OCI-LY1 (cell line): ENCODE data around the gene MALT1.

Experiments
- H2AFZ ChIP-seq: fragments of 200-600 bp; sonication (generic), shearing (Covaris generic); 2 replicates; pipeline ENCODE4 v1.6.0; 2014; ENCODE audit warnings: antibody characterized with exemption, mild to moderate bottlenecking, low read length
- H3F3A ChIP-seq: fragments of 200-600 bp; sonication (generic), shearing (Covaris generic); 2 replicates; pipeline ENCODE4 v1.6.0; 2014; ENCODE audit warnings: mild to moderate bottlenecking, antibody characterized with exemption, low read length, moderate library complexity; ENCODE audit not compliant: insufficient read depth
- H3K27ac ChIP-seq: fragments of 200-600 bp; sonication (generic); 2 replicates; pipeline ENCODE4 v1.5.1; 2014; ENCODE audit warnings: low read length, mixed run types, mild to moderate bottlenecking, low read depth; ENCODE audit not compliant: poor library complexity, severe bottlenecking
- H3K27me3 ChIP-seq: fragments of 200-600 bp; sonication (generic); 2 replicates; pipeline ENCODE4 v1.6.0; 2014; ENCODE audit warnings: antibody characterized with exemption, mild to moderate bottlenecking, low read length, moderate library complexity; ENCODE audit not compliant: insufficient read depth
- H3K36me3 ChIP-seq: fragments of 200-600 bp; sonication (generic); 2 replicates; pipeline ENCODE4 v1.6.1; 2014; ENCODE audit warnings: mild to moderate bottlenecking, antibody characterized with exemption, low read length, moderate library complexity, mixed read lengths; ENCODE audit not compliant: insufficient read depth
- H3K4me1 ChIP-seq: fragments of 200-600 bp; sonication (generic); 2 replicates; pipeline ENCODE4 v1.5.1; 2014; ENCODE audit warnings: mild to moderate bottlenecking, low read length, moderate library complexity; ENCODE audit not compliant: insufficient read depth, severe bottlenecking
- H3K4me2 ChIP-seq: fragments of 200-600 bp; sonication (generic), shearing (Covaris generic); 2 replicates; pipeline ENCODE4 v1.6.1; 2014; ENCODE audit warnings: low read length
- H3K4me3 ChIP-seq: fragments of 200-600 bp; sonication (generic); 2 replicates; pipeline ENCODE4 v1.5.1; 2014; ENCODE audit warnings: low read length, low read depth, mild to moderate bottlenecking, mixed read lengths; ENCODE audit not compliant: poor library complexity, severe bottlenecking
- H3K79me2 ChIP-seq: fragments of 200-600 bp; shearing (Covaris generic); 2 replicates; pipeline ENCODE4 v1.6.1; 2016; ENCODE audit warnings: mixed run types, low read length, mixed read lengths; ENCODE audit not compliant: insufficient read depth
- H3K9ac ChIP-seq: fragments of 200-600 bp; sonication (generic), shearing (Covaris generic); 2 replicates; pipeline ENCODE4 v1.6.1; 2014; ENCODE audit warnings: mild to moderate bottlenecking, low read length, mixed read lengths
- H3K9me2 ChIP-seq: fragments of 200-600 bp; sonication (generic), shearing (Covaris generic); 2 replicates; pipeline ENCODE4 v1.6.1; 2014; ENCODE audit warnings: low read depth, mild to moderate bottlenecking, low read length, mixed read lengths
- H3K9me3 ChIP-seq: fragments of 200-600 bp; shearing (Covaris generic); 2 replicates; pipeline ENCODE4 v1.6.1; 2014; ENCODE audit warnings: low read length, mixed read lengths
- H4K20me1 ChIP-seq: fragments of 200-600 bp; sonication (generic), shearing (Covaris generic); 2 replicates; pipeline ENCODE4 v1.6.0; 2016; ENCODE audit warnings: mild to moderate bottlenecking, low read length; ENCODE audit not compliant: insufficient read depth
- CTCF ChIP-seq: fragments of 200-600 bp; sonication (generic), shearing (Covaris generic); IDR thresholded peaks from 2 replicates; pipeline ENCODE4 v1.5.1; 2017; ENCODE audit warnings: mild to moderate bottlenecking, antibody characterized with exemption, low read length, moderate library complexity, mixed read lengths
- EZH2 ChIP-seq: fragments of 200-600 bp; sonication (generic), shearing (Covaris generic); IDR thresholded peaks from 2 replicates; pipeline ENCODE4 v1.8.0; 2017; ENCODE audit warnings: borderline replicate concordance, mixed run types, mild to moderate bottlenecking, antibody characterized with exemption, low read length, moderate library complexity, mixed read lengths

Gene MALT1

GRCh38 chr18:58793361-58793760 lies 122.1 kb downstream of the MALT1 start:
- no peak overlapping the region for H2AFZ ChIP-seq
- H3K27ac ChIP-seq: no peak overlapping the region
- no peaks in the 10 kb centered on the region for H3K9me3 ChIP-seq
- TF ChIP-seq CTCF: no peak
- TF ChIP-seq EZH2: no peak
- no peaks in the 10 kb centered on the region for H3K79me2 ChIP-seq
- peaks cover 4% of the 10 kb centered on the region for H3K4me1 ChIP-seq
- no peak overlapping the region for H3K4me3 ChIP-seq
- no peak overlapping the region for H3K4me2 ChIP-seq
- H3K36me3 ChIP-seq: no peaks in the 10 kb centered on the region
- no peak overlapping the region for H3K9ac ChIP-seq
- H3F3A ChIP-seq: no peaks in the 10 kb centered on the region
- no peaks in the 10 kb centered on the region for H4K20me1 ChIP-seq
- H3K9me2 ChIP-seq: no peaks in the 10 kb centered on the region
- no peaks in the 10 kb centered on the region for H3K27me3 ChIP-seq

- no peaks in the 10 kb centered on the region for H3K27me3 ChIP-seq
- no peaks in the 10 kb centered on the region for H4K20me1 ChIP-seq
- H3K4me1 ChIP-seq: peaks cover 4% of the 10 kb centered on the region
- no peak overlapping the region for H2AFZ ChIP-seq
- H3K79me2 ChIP-seq: no peaks in the 10 kb centered on the region
- no peaks in the 10 kb centered on the region for H3F3A ChIP-seq
- no peak overlapping the region for H3K4me2 ChIP-seq
- H3K36me3 ChIP-seq: no peaks in the 10 kb centered on the region
- TF ChIP-seq CTCF: no peak
- no peak for TF ChIP-seq EZH2
- no peak overlapping the region for H3K9ac ChIP-seq
- no peaks in the 10 kb centered on the region for H3K9me3 ChIP-seq
- no peak overlapping the region for H3K4me3 ChIP-seq
- H3K9me2 ChIP-seq: no peaks in the 10 kb centered on the region
- no peak overlapping the region for H3K27ac ChIP-seq
Measured at GRCh38 chr18:58796220-58796619, 125.0 kb downstream of the MALT1 start.

GRCh38 chr18:58800582-58800981 lies 129.3 kb downstream of the MALT1 start:
- Histone ChIP-seq H3F3A (no peaks in the 10 kb centered on the region), H3K4me1 (no peaks in the 10 kb centered on the region), H3K4me3 (no peak overlapping the region), H2AFZ (no peak overlapping the region), H3K36me3 (no peaks in the 10 kb centered on the region), H3K4me2 (no peak overlapping the region), H3K27ac (no peak overlapping the region), H3K9me2 (no peaks in the 10 kb centered on the region), H3K9ac (no peak overlapping the region), H3K27me3 (no peaks in the 10 kb centered on the region), H3K79me2 (no peaks in the 10 kb centered on the region), H4K20me1 (no peaks in the 10 kb centered on the region), H3K9me3 (no peaks in the 10 kb centered on the region)
- TF ChIP-seq EZH2 (no peak), CTCF (no peak)
